ENCODE data around the gene RAB11FIP3. TPM values are rescaled to one million over a fixed set of nuclear protein-coding genes. Genes with fewer than 3 reads are reported as not detected.

The RAB11FIP3 gene
- total and polyA plus RNA-seq, 9 of the 15 experiments (the other 6 are each of a cell fraction or from before 2014, with no cell fraction given): 0.46 to 13.1 (median 4.3) TPM

GRCh38 chr16:456891-457483 is 31.5 kb downstream of the RAB11FIP3 start (continued):
- TF ChIP-seq SP2 (IDR thresholded peaks at IDR 0.05; ENCODE audit: extremely low read depth, low read depth, low read length, poor library complexity, severe bottlenecking) (no peak), ZC3H8 (IDR thresholded peaks at IDR 0.05) (no peak), RBM34 (IDR thresholded peaks at IDR 0.05; ENCODE audit: borderline replicate concordance, insufficient read depth, low read length) (no peak), MEF2A (IDR thresholded peaks at IDR 0.05; ENCODE audit: control insufficient read depth, low read depth, low read length) (no peak), CBFA2T3 (IDR thresholded peaks at IDR 0.05) (peak; percentile 81), XRCC3 (IDR thresholded peaks at IDR 0.05) (no peak), FOXP1 (CRISPR knock-in tag; IDR thresholded peaks at IDR 0.05) (no peak), PHTF2 (CRISPR knock-in tag; IDR thresholded peaks at IDR 0.05) (no peak), CHD1 (IDR thresholded peaks at IDR 0.05; ENCODE audit: low read length) (no peak), HNRNPUL1 (IDR thresholded peaks at IDR 0.05; ENCODE audit: low read length) (no peak), ZNF778 (CRISPR knock-in tag; IDR thresholded peaks at IDR 0.05) (no peak), SNRNP70 (optimal IDR thresholded peaks at IDR 0.05; ENCODE audit: low read depth, low read length) (no peak), BMI1 (IDR thresholded peaks at IDR 0.05; ENCODE audit: low read length) (no peak), GTF2F1 (IDR thresholded peaks at IDR 0.05; ENCODE audit: low read depth, low read length) (no peak), ZNF696 (CRISPR knock-in tag; conservative IDR thresholded peaks at IDR 0.05) (no peak), SRSF1 (IDR thresholded peaks at IDR 0.05; ENCODE audit: low read depth, low read length) (no peak), HNRNPLL (IDR thresholded peaks at IDR 0.05; ENCODE audit: low read depth, low read length, poor library complexity, severe bottlenecking) (no peak), FOXO4 (CRISPR knock-in tag; IDR thresholded peaks at IDR 0.05) (no peak), ZNF830 (CRISPR knock-in tag; IDR thresholded peaks at IDR 0.05) (no peak), HBP1 (CRISPR knock-in tag; IDR thresholded peaks at IDR 0.05) (no peak), TOE1 (IDR thresholded peaks at IDR 0.05; ENCODE audit: borderline replicate concordance) (no peak), TOE1 (CRISPR knock-in tag; IDR thresholded peaks at IDR 0.05; ENCODE audit: borderline replicate concordance, low read depth) (no peak), C11orf30 (IDR thresholded peaks at IDR 0.05; ENCODE audit: low read depth) (no peak), ARNT (IDR thresholded peaks at IDR 0.05) (no peak), KDM1A (IDR thresholded peaks at IDR 0.05) (peak in 1 of 2 experiments; percentile 42; a peak in 1 of 4 replicates)
- TF ChIP-seq, protein P1, sequence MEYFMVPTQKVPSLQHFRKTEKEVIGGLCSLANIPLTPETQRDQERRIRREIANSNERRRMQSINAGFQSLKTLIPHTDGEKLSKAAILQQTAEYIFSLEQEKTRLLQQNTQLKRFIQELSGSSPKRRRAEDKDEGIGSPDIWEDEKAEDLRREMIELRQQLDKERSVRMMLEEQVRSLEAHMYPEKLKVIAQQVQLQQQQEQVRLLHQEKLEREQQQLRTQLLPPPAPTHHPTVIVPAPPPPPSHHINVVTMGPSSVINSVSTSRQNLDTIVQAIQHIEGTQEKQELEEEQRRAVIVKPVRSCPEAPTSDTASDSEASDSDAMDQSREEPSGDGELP (CRISPR knock-in tag; IDR thresholded peaks at IDR 0.05; ENCODE audit: borderline replicate concordance): no peak; the same call in 1 of the 2 replicates

All from K562 (cell line).